HCT116 (cell line): ENCODE measurements around the gene TGFBR3.

ENCODE experiments used
- CTCF ChIP-seq, 3 experiments: fragments of 200-600 bp in 1 of 3; sonication (generic) in 1 of 3; IDR thresholded peaks in 2 of 3; conservative IDR thresholded peaks in 1 of 3; 2 replicates each; pipeline ENCODE4 v1.5.1; 2012 to 2017; ENCODE audit warnings: low read depth in 2 of 3, low read length in 2 of 3, antibody characterized with exemption in 1 of 3, borderline replicate concordance in 1 of 3, control low read depth in 1 of 3, mild to moderate bottlenecking in 1 of 3, mixed read lengths in 1 of 3, mixed run types in 1 of 3, moderate library complexity in 1 of 3; ENCODE audit not compliant: insufficient read depth in 1 of 3
- EZH2 ChIP-seq: fragments of 200-600 bp; sonication (generic); IDR thresholded peaks from 2 replicates; pipeline ENCODE4 v1.6.1; 2017; ENCODE audit warnings: antibody characterized with exemption, mixed run types
- EZH2phosphoT487 ChIP-seq: fragments of 200-600 bp; IDR thresholded peaks from 2 replicates; pipeline ENCODE4 v1.6.1; 2018; ENCODE audit warnings: antibody characterized with exemption, borderline replicate concordance
- POLR2AphosphoS5 ChIP-seq: IDR thresholded peaks from 2 replicates; pipeline ENCODE4 v1.6.1; 2011; ENCODE audit warnings: mild to moderate bottlenecking, low read depth, low read length, moderate library complexity

GRCh38 chr1:91633438-91633837 is 252.5 kb downstream of the TGFBR3 start:
- no peak for TF ChIP-seq CTCF (IDR thresholded peaks at IDR 0.05 in 2 of 3, conservative IDR thresholded peaks at IDR 0.05 in 1 of 3; ENCODE audit: borderline replicate concordance in 1 of 3, insufficient read depth in 1 of 3, low read depth in 2 of 3, low read length in 2 of 3)
- no peak for TF ChIP-seq EZH2
- TF ChIP-seq EZH2phosphoT487, result no peak
- no peak for TF ChIP-seq POLR2AphosphoS5
